ENCODE measurements around the gene PGS1.

DNA sequence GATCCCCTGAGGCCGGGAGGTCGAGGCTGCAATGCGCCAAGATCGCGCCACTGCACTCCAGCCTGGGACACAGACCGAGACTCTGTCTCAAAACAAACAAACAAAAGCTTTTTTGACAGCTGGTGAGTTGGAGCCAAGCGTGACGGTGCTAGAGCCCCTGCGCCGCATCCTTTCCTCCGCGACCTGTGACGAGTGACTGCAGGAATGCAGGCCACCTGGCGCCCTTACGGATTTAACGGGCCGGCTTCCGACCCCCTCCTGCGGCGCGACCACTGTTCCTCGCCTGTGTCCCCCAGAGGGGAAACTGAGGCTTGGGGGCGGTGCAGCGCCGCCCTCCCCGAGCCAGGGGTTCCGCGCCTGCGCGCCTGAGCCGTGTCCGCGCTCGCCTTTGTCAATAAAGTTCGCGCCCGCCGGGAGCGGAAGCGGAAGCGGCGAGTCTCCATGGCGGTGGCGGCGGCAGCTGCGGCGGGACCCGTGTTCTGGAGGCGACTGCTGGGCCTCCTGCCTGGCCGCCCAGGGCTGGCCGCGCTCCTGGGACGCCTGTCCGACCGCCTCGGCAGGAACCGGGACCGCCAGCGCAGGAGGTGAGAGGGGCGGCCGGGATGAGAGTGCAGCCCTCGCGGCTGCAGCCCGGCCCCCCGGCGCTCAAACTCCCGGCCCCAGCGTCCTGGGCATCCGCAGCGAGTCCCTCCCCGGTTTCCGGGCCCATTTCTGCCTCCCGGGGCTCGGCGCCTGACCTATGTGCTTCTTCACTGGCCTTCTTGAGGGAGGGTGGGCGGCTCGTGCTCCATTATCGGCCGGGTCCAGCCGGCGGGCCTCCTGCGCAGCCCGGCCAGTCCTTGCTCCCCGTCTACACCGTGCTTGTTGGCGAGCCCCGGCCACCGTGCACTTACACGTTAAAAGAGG is at the start of gene PGS1:
- TF ChIP-seq, protein P1, sequence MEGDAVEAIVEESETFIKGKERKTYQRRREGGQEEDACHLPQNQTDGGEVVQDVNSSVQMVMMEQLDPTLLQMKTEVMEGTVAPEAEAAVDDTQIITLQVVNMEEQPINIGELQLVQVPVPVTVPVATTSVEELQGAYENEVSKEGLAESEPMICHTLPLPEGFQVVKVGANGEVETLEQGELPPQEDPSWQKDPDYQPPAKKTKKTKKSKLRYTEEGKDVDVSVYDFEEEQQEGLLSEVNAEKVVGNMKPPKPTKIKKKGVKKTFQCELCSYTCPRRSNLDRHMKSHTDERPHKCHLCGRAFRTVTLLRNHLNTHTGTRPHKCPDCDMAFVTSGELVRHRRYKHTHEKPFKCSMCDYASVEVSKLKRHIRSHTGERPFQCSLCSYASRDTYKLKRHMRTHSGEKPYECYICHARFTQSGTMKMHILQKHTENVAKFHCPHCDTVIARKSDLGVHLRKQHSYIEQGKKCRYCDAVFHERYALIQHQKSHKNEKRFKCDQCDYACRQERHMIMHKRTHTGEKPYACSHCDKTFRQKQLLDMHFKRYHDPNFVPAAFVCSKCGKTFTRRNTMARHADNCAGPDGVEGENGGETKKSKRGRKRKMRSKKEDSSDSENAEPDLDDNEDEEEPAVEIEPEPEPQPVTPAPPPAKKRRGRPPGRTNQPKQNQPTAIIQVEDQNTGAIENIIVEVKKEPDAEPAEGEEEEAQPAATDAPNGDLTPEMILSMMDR (IDR thresholded peaks at IDR 0.05; ENCODE audit: insufficient read depth, low read length, poor library complexity, severe bottlenecking): no peak
- no peak for TF ChIP-seq EZH2phosphoT487 (conservative IDR thresholded peaks at IDR 0.05; ENCODE audit: low read length)
